ENCODE measurements around the gene FOXA2.
"Not testable (repeated sequence)": the region's sequence is repeated elsewhere in the genome, so short reads cannot be mapped to it uniquely, and the experiment has no call there.

The FOXA2 gene

GRCh38 chr20:22615425-22615824 lies 31.1 kb upstream of the FOXA2 start:
- WGBS, 2 experiments (ENCODE audit: insufficient coverage in 2 of 2): 86% methylated on average over 3 to 4 of the region's 6 CpGs
- Histone ChIP-seq H3K9me3 (ENCODE audit: control insufficient read depth, low read length) (no peaks in the 10 kb centered on the region), H3K4me3 (ENCODE audit: extremely low read depth, insufficient read depth, low read length, poor library complexity, severe bottlenecking) (no peak overlapping the region), H3K36me3 (ENCODE audit: control insufficient read depth, insufficient read depth, low read length) (no peaks in the 10 kb centered on the region), H3K27ac (ENCODE audit: low read depth, low read length, severe bottlenecking) (no peak overlapping the region), H3K4me1 (ENCODE audit: control insufficient read depth, insufficient read depth, low read length, poor library complexity, severe bottlenecking) (no peaks in the 10 kb centered on the region)

DNA sequence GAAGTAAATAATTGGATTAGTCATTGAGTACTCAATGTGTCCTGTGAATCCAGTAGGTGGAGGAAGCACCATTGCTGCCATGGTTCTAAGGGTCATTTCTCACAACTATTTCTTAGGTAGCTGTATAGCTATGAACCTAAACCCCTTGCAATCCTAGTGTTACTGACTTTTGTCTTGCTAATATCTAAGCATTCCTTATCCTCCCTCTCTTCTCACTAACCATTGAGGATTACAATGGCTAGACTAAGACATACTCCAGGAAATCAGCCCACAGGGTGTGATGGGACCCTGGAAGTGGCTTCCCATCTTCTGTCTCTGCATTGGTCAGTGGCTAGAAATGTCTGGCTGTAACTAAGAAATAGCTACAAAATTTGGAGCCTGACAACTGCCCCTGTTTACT lies 27.3 kb upstream of the FOXA2 start:
- no peak overlapping the region for H3K4me3 ChIP-seq (ENCODE audit: extremely low read depth, insufficient read depth, low read length, poor library complexity, severe bottlenecking)
- H3K9me3 ChIP-seq (ENCODE audit: control insufficient read depth, low read length): no peaks in the 10 kb centered on the region
- no peak overlapping the region for H3K27ac ChIP-seq (ENCODE audit: low read depth, low read length, severe bottlenecking)
- H3K4me1 ChIP-seq (ENCODE audit: control insufficient read depth, insufficient read depth, low read length, poor library complexity, severe bottlenecking): no peaks in the 10 kb centered on the region
- no peaks in the 10 kb centered on the region for H3K36me3 ChIP-seq (ENCODE audit: control insufficient read depth, insufficient read depth, low read length)

DNA sequence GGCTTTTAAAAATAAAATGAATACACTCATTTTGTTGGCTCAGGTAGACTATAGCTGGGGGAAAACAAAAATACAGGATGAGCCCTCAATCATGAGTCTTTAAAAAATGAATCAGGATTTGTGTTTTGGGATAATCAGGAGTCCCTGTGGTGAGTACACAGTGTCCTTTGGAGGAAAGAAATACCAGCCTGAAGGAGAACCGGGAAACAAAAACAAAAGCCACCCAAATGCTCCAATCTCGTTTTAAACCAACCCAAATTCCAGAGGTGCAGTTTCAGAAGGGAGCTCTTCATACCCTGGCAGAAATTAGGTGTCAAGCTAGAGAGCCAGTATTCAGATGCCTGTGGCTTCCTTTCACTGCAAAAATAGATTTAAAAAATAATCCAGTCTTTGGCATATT lies 23.3 kb upstream of the FOXA2 start:
- Histone ChIP-seq H3K4me1 (ENCODE audit: control insufficient read depth, insufficient read depth, low read length, poor library complexity, severe bottlenecking) (no peaks in the 10 kb centered on the region), H3K36me3 (ENCODE audit: control insufficient read depth, insufficient read depth, low read length) (no peaks in the 10 kb centered on the region), H3K9me3 (ENCODE audit: control insufficient read depth, low read length) (no peaks in the 10 kb centered on the region), H3K4me3 (ENCODE audit: extremely low read depth, insufficient read depth, low read length, poor library complexity, severe bottlenecking) (no peak overlapping the region), H3K27ac (ENCODE audit: low read depth, low read length, severe bottlenecking) (no peak overlapping the region)
- 25 to 40% methylated on average over 1 of the region's 2 CpGs for whole genome bisulfite sequencing, 2 experiments (ENCODE audit: insufficient coverage in 2 of 2)

DNA sequence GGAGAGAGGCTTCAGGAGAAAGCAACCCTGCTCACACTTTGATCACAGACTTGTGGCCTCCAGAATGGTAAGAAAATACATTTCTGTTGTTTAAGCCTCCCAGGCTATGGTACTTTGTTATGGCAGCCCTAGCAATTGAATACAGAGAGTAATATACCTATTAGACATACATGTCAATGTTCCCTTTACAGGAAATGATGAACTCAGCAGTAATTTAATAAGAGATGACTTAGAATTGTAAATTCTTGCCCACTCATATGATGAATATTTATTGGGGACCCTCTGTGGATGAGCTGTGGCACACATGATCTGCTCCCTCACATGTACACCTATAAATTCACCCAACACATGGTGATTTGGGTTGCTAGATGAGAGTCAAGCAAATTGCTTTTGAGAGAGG lies 20.4 kb upstream of the FOXA2 start:
- Histone ChIP-seq H3K36me3 (ENCODE audit: control insufficient read depth, insufficient read depth, low read length) (no peaks in the 10 kb centered on the region), H3K4me1 (ENCODE audit: control insufficient read depth, insufficient read depth, low read length, poor library complexity, severe bottlenecking) (no peaks in the 10 kb centered on the region), H3K9me3 (ENCODE audit: control insufficient read depth, low read length) (no peaks in the 10 kb centered on the region), H3K4me3 (ENCODE audit: extremely low read depth, insufficient read depth, low read length, poor library complexity, severe bottlenecking) (no peak overlapping the region), H3K27ac (ENCODE audit: low read depth, low read length, severe bottlenecking) (no peak overlapping the region)

DNA sequence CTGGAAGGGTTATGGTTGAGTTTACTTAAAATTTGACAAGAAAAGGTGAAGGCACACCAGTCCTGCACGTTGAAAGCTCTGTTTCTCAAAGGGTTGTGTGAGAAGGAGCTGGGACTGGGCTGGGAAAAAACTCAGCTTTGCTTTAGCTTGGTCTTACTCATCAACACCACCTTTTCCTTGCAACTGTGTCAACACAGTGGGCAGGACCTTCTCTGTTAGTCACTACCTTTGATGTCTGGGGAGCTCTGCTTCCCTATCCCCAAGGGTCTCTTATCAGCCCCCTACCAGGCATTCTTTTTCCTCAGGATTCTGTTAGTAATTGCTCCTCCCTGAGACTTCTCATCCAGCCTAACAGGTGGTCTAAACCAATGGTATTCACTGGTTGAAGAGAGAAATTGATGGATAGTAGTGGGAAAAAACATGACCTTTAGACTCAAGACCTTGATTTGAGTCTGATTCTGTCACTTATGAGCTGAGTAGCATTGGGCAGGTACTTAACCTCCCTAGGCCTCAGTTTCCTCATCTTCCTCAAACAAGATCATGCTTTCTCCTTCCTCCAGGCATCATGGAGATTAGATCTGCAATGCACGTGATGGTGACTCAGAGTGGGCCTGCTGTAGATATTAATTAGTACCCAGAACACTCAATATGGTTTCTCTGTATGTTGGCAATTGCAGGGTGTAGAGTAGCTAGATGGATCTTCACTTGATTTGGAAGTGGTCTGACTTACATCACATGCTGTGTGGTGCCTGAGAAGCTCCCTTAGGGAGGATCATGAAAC lies 17.2 kb upstream of the FOXA2 start:
- Histone ChIP-seq H3K4me3 (ENCODE audit: extremely low read depth, insufficient read depth, low read length, poor library complexity, severe bottlenecking) (no peak overlapping the region), H3K9me3 (ENCODE audit: control insufficient read depth, low read length) (no peaks in the 10 kb centered on the region), H3K4me1 (ENCODE audit: control insufficient read depth, insufficient read depth, low read length, poor library complexity, severe bottlenecking) (no peaks in the 10 kb centered on the region), H3K27ac (ENCODE audit: low read depth, low read length, severe bottlenecking) (no peak overlapping the region), H3K36me3 (ENCODE audit: control insufficient read depth, insufficient read depth, low read length) (no peaks in the 10 kb centered on the region)
- WGBS, 2 experiments (ENCODE audit: insufficient coverage in 2 of 2): 17 to 20% methylated on average over 1 of the region's 2 CpGs

DNA sequence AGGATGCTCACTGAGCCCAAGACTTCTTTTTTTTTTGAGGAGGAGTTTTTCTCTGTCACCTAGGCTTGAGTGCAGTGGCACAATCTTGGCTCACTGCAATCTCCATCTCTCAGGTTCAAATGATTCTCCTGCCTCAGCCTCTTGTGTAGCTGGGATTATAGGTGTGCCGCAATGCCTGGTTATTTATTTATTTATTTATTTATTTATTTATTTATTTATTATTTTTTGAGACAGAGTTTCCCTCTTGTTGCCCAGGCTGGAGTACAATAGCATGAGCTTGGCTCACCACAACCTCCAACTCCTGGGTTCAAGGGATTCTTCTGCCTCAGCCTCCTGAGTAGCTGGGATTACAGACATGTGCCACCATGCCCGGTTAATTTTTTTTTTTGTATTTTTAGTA lies 14.9 kb upstream of the FOXA2 start:
- H3K9me3 ChIP-seq (ENCODE audit: control insufficient read depth, low read length): not testable (repeated sequence)
- WGBS, 2 experiments (ENCODE audit: insufficient coverage in 2 of 2): no CpG with 5 or more reads among the region's 2 CpGs

DNA sequence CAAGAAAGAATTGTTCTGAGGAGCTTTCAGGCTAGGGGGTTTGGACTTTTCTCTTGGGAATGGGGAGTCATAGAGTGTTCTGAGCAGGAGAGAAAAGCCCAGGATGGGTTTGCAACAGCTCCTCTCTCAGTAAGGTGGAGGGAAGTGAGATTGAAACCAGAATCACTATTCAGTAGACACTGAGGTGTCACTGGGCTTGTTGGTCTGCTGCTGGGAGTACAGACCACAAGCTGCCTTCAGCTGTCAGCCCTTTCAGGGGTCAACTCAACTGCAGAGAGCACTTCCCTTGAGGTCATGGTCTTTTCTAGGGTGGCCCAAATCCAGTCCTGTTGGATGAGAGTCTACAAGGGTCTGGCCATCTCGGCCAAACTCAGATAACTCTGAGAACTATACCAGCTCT lies 12.9 kb upstream of the FOXA2 start:
- Histone ChIP-seq H3K4me3 (ENCODE audit: extremely low read depth, insufficient read depth, low read length, poor library complexity, severe bottlenecking) (no peak overlapping the region), H3K9me3 (ENCODE audit: control insufficient read depth, low read length) (no peaks in the 10 kb centered on the region), H3K27ac (ENCODE audit: low read depth, low read length, severe bottlenecking) (no peak overlapping the region), H3K4me1 (ENCODE audit: control insufficient read depth, insufficient read depth, low read length, poor library complexity, severe bottlenecking) (no peaks in the 10 kb centered on the region), H3K36me3 (ENCODE audit: control insufficient read depth, insufficient read depth, low read length) (no peaks in the 10 kb centered on the region)
- 71 to 82% methylated on average over 1 of the region's 1 CpG for WGBS, 2 experiments (ENCODE audit: insufficient coverage in 2 of 2)

More for the DNA sequence above, 14.9 kb upstream of the FOXA2 start:
- H3K27ac ChIP-seq (ENCODE audit: low read depth, low read length, severe bottlenecking); H3K4me1 ChIP-seq (ENCODE audit: control insufficient read depth, insufficient read depth, low read length, poor library complexity, severe bottlenecking); H3K36me3 ChIP-seq (ENCODE audit: control insufficient read depth, insufficient read depth, low read length); H3K4me3 ChIP-seq (ENCODE audit: extremely low read depth, insufficient read depth, low read length, poor library complexity, severe bottlenecking): not testable (repeated sequence)

GRCh38 chr20:22590662-22591061 lies 6.3 kb upstream of the FOXA2 start:
- H3K4me3 ChIP-seq (ENCODE audit: extremely low read depth, insufficient read depth, low read length, poor library complexity, severe bottlenecking): no peak overlapping the region
- H3K27ac ChIP-seq (ENCODE audit: low read depth, low read length, severe bottlenecking): no peak overlapping the region
- H3K9me3 ChIP-seq (ENCODE audit: control insufficient read depth, low read length): no peaks in the 10 kb centered on the region
- H3K4me1 ChIP-seq (ENCODE audit: control insufficient read depth, insufficient read depth, low read length, poor library complexity, severe bottlenecking): no peaks in the 10 kb centered on the region
- 0 to 9% methylated on average over 1 of the region's 1 CpG for WGBS, 2 experiments (ENCODE audit: insufficient coverage in 2 of 2)
- no peaks in the 10 kb centered on the region for H3K36me3 ChIP-seq (ENCODE audit: control insufficient read depth, insufficient read depth, low read length)

DNA sequence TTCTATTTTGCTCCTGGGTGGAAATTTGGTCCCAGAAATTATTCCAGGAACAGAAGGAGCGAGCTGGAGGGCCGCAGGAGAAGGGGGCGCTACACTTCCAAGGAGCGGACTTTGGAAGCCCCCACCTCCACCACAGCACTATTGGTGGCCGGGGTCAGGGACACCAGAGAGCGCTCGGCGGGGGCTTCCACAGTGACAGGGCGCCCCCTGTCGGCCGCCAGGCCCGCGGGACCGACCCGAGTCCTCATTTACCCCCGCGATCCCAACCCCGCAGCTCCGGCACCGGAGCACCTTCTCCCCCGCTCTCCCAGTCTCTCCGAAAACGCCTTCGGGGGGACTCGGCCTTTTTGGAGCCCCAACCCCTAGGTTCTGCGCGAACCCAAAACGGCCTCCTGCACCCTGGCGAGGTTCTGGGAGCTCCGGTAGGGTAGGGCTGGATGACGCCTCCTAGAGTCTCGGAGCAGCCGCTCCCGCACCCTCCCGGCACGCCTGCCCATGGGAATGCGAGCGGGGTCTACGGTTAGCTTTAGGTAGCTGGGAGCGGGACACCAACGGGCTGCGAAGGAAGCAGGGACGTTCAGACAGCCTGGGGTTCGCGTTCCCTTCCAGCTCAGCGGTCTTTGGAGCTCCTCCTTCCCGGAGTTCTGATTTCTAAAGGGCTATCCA lies 2.4 kb upstream of the FOXA2 start:
- WGBS, 2 experiments (ENCODE audit: insufficient coverage in 2 of 2): 1% methylated on average over 31 to 42 of the region's 47 CpGs
- no peaks in the 10 kb centered on the region for H3K4me1 ChIP-seq (ENCODE audit: control insufficient read depth, insufficient read depth, low read length, poor library complexity, severe bottlenecking)
- H3K27ac ChIP-seq (ENCODE audit: low read depth, low read length, severe bottlenecking): no peak overlapping the region
- H3K4me3 ChIP-seq (ENCODE audit: extremely low read depth, insufficient read depth, low read length, poor library complexity, severe bottlenecking): no peak overlapping the region
- no peaks in the 10 kb centered on the region for H3K36me3 ChIP-seq (ENCODE audit: control insufficient read depth, insufficient read depth, low read length)
- no peaks in the 10 kb centered on the region for H3K9me3 ChIP-seq (ENCODE audit: control insufficient read depth, low read length)

- Histone ChIP-seq H3K36me3 (ENCODE audit: control insufficient read depth, insufficient read depth, low read length) (no peaks in the 10 kb centered on the region), H3K9me3 (ENCODE audit: control insufficient read depth, low read length) (no peaks in the 10 kb centered on the region), H3K4me3 (ENCODE audit: extremely low read depth, insufficient read depth, low read length, poor library complexity, severe bottlenecking) (no peak overlapping the region), H3K4me1 (ENCODE audit: control insufficient read depth, insufficient read depth, low read length, poor library complexity, severe bottlenecking) (no peaks in the 10 kb centered on the region), H3K27ac (ENCODE audit: low read depth, low read length, severe bottlenecking) (no peak overlapping the region)
- WGBS, 2 experiments (ENCODE audit: insufficient coverage in 2 of 2): 21 to 22% methylated on average over 26 to 29 of the region's 29 CpGs
Observed at GRCh38 chr20:22585786-22586493, 1.6 kb upstream of the FOXA2 start.
